Activated gamma-delta T cell treated with Interleukin-2 at 50 U/mL for 16 hours (primary cell): ENCODE measurements around the gene TCAP.
A peak's percentile ranks its signal among the peaks of the same experiment; 100 is the strongest.
"Not testable (repeated sequence)": the region's sequence is repeated elsewhere in the genome, so short reads cannot be mapped to it uniquely, and the experiment has no call there.

Source experiments
- DNase-seq: peaks from one replicate; pipeline ENCODE4 v3.0.0-alpha.2; 2020

Gene TCAP

GRCh38 chr17:39687101-39687545 is 22.0 kb downstream of the TCAP start:
- DNase-seq: no peak

- DNase-seq: peak; percentile 84
Observed at GRCh38 chr17:39687546-39688474, 22.7 kb downstream of the TCAP start, which contains the start of gene PGAP3. Gene PGAP3, minus strand, starts transcription at chr17:39688057. Its CDS starts 43 bp downstream, at chr17:39688014.

- DNase-seq: no peak
Observed at GRCh38 chr17:39688475-39688835, 23.3 kb downstream of the TCAP start.

- DNase-seq: no peak
Observed at GRCh38 chr17:39688945-39689344, 23.8 kb downstream of the TCAP start.

- DNase-seq: no peak
Observed at GRCh38 chr17:39694593-39694992, 29.4 kb downstream of the TCAP start.

- DNase-seq: no peak
Observed at GRCh38 chr17:39695089-39695474, 29.9 kb downstream of the TCAP start.

GRCh38 chr17:39696731-39697130 is 31.6 kb downstream of the TCAP start:
- no peak for DNase-seq

- DNase-seq: no peak
Observed at GRCh38 chr17:39697961-39698360, 32.8 kb downstream of the TCAP start.

- DNase-seq: not testable (repeated sequence)
Observed at GRCh38 chr17:39699157-39699817, 34.1 kb downstream of the TCAP start.

- no peak for DNase-seq
Observed at GRCh38 chr17:39699818-39700147, 34.6 kb downstream of the TCAP start, which contains the start of gene ERBB2. Gene ERBB2, plus strand, starts transcription at chr17:39700064. Its CDS starts 175 bp downstream, at chr17:39700239.

GRCh38 chr17:39700148-39700987 is 35.2 kb downstream of the TCAP start:
- no peak for DNase-seq

- DNase-seq: no peak
Observed at GRCh38 chr17:39701012-39701783, 36.0 kb downstream of the TCAP start.

- DNase-seq: no peak
Observed at GRCh38 chr17:39701784-39702422, 36.8 kb downstream of the TCAP start.

- DNase-seq: no peak
Observed at GRCh38 chr17:39702901-39703893, 38.0 kb downstream of the TCAP start.

GRCh38 chr17:39703913-39704312 is 38.8 kb downstream of the TCAP start:
- DNase-seq: no peak

- no peak for DNase-seq
Observed at GRCh38 chr17:39704821-39705551, 39.8 kb downstream of the TCAP start.

GRCh38 chr17:39705786-39706348 is 40.7 kb downstream of the TCAP start:
- DNase-seq: no peak

GRCh38 chr17:39706383-39706782 is 41.2 kb downstream of the TCAP start:
- no peak for DNase-seq

GRCh38 chr17:39706921-39707337 is 41.8 kb downstream of the TCAP start:
- DNase-seq: peak; percentile 15
